ENCODE data around the gene SLC4A7.
"Not testable (repeated sequence)": the region's sequence is repeated elsewhere in the genome, so short reads cannot be mapped to it uniquely, and the experiment has no call there.

The SLC4A7 gene

GRCh38 chr3:27487383-27487782, 3.2 kb upstream of the SLC4A7 start:
- no peak for DNase-seq (ENCODE audit: low read depth in 2 of 2)

- no peak for DNase-seq (ENCODE audit: low read depth in 2 of 2)
Measured at GRCh38 chr3:27486336-27486735, 2.2 kb upstream of the SLC4A7 start.

GRCh38 chr3:27485866-27486265, 1.7 kb upstream of the SLC4A7 start:
- DNase-seq (ENCODE audit: low read depth in 2 of 2), result no peak

- DNase-seq (ENCODE audit: low read depth in 2 of 2), result peak in 1 of 2 experiments; percentile 38
Measured at GRCh38 chr3:27483117-27484014, 818 bp downstream of the SLC4A7 start.

GRCh38 chr3:27479806-27480543, 4.2 kb downstream of the SLC4A7 start:
- no peak for DNase-seq (ENCODE audit: low read depth in 2 of 2)

- DNase-seq (ENCODE audit: low read depth in 2 of 2), result no peak
Measured at GRCh38 chr3:27471923-27472550, 12.1 kb downstream of the SLC4A7 start.

GRCh38 chr3:27468283-27468886, 15.8 kb downstream of the SLC4A7 start:
- DNase-seq (ENCODE audit: low read depth in 2 of 2), result no peak

- peak in 1 of 2 experiments; percentile 50 for DNase-seq (ENCODE audit: low read depth in 2 of 2)
Measured at GRCh38 chr3:27467545-27467944, 16.6 kb downstream of the SLC4A7 start.

- DNase-seq (ENCODE audit: low read depth in 2 of 2), result no peak
Measured at GRCh38 chr3:27464646-27465045, 19.5 kb downstream of the SLC4A7 start.

- DNase-seq (ENCODE audit: low read depth in 2 of 2), result no peak
Measured at GRCh38 chr3:27462228-27462627, 22.0 kb downstream of the SLC4A7 start.

GRCh38 chr3:27458929-27459328, 25.3 kb downstream of the SLC4A7 start:
- no peak for DNase-seq (ENCODE audit: low read depth in 2 of 2)

- no peak for DNase-seq (ENCODE audit: low read depth in 2 of 2)
Measured at GRCh38 chr3:27456554-27456953, 27.6 kb downstream of the SLC4A7 start.

- no peak for DNase-seq (ENCODE audit: low read depth in 2 of 2)
Measured at GRCh38 chr3:27454914-27455313, 29.3 kb downstream of the SLC4A7 start.

- no peak for DNase-seq (ENCODE audit: low read depth in 2 of 2)
Measured at GRCh38 chr3:27454461-27454860, 29.7 kb downstream of the SLC4A7 start.

- no peak for DNase-seq (ENCODE audit: low read depth in 2 of 2)
Measured at GRCh38 chr3:27452368-27453090, 31.7 kb downstream of the SLC4A7 start.

- no peak for DNase-seq (ENCODE audit: low read depth in 2 of 2)
Measured at GRCh38 chr3:27451842-27452241, 32.3 kb downstream of the SLC4A7 start.

GRCh38 chr3:27451251-27451650, 32.9 kb downstream of the SLC4A7 start:
- DNase-seq (ENCODE audit: low read depth in 2 of 2), result no peak

GRCh38 chr3:27449530-27450150, 34.5 kb downstream of the SLC4A7 start:
- DNase-seq (ENCODE audit: low read depth in 2 of 2), result no peak

GRCh38 chr3:27442995-27443394, 41.2 kb downstream of the SLC4A7 start:
- not testable (repeated sequence) for DNase-seq (ENCODE audit: low read depth in 2 of 2)

- not testable (repeated sequence) for DNase-seq (ENCODE audit: low read depth in 2 of 2)
Measured at GRCh38 chr3:27438352-27438751, 45.8 kb downstream of the SLC4A7 start.

GRCh38 chr3:27431116-27431515, 53.1 kb downstream of the SLC4A7 start:
- peak; percentile 99 for DNase-seq (ENCODE audit: low read depth in 2 of 2)

Data from fibroblast of skin of left quadriceps (primary cell).